Central memory CD4-positive, alpha-beta T cell (primary cell): ENCODE measurements around the gene GALNT10.
"Not testable (repeated sequence)": the region's sequence is repeated elsewhere in the genome, so short reads cannot be mapped to it uniquely, and the experiment has no call there.

ENCODE experiments used
- DNase-seq: peaks from one replicate; pipeline ENCODE4 v3.0.0; 2022
- total RNA-seq, 3 experiments: gene quantifications; one replicate each; lab custom pipeline; 2026; lab: John Stamatoyannopoulos, UW

The GALNT10 gene, protein sequence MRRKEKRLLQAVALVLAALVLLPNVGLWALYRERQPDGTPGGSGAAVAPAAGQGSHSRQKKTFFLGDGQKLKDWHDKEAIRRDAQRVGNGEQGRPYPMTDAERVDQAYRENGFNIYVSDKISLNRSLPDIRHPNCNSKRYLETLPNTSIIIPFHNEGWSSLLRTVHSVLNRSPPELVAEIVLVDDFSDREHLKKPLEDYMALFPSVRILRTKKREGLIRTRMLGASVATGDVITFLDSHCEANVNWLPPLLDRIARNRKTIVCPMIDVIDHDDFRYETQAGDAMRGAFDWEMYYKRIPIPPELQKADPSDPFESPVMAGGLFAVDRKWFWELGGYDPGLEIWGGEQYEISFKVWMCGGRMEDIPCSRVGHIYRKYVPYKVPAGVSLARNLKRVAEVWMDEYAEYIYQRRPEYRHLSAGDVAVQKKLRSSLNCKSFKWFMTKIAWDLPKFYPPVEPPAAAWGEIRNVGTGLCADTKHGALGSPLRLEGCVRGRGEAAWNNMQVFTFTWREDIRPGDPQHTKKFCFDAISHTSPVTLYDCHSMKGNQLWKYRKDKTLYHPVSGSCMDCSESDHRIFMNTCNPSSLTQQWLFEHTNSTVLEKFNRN
- 39.6 to 94.2 (median 59.6) reads per million in 3 experiments for total RNA-seq

GRCh38 chr5:154190595-154191304 lies at the start of gene GALNT10:
GALNT10 (plus strand) TSS chr5:154190733; CDS start chr5:154190867, 134 bp downstream.
- peak; percentile 74 for DNase-seq

DNA sequence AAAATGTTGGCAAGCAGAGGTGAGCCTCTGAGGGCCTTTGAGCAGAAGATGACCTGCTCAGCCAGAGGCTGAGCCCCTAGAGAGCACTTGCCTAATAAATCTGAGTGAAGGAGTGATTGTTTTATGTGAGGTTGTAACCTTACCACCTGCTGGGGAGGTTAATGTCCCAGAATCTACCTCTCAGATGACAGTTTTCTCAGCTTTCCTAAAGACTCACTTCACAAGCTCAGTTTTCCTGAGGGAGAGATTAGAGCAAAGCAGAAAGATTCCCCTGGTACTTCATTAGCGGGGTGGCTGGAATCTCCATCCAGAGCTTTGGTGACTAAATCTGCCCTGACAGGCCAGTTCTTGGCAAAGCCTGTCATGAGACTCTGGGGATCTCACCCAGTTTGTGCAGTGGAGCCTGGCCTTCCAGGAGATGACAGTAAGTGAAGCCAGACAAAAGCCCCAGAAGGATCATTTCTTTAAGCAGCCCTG lies 48.8 kb upstream of the GALNT10 start:
- no peak for DNase-seq

DNA sequence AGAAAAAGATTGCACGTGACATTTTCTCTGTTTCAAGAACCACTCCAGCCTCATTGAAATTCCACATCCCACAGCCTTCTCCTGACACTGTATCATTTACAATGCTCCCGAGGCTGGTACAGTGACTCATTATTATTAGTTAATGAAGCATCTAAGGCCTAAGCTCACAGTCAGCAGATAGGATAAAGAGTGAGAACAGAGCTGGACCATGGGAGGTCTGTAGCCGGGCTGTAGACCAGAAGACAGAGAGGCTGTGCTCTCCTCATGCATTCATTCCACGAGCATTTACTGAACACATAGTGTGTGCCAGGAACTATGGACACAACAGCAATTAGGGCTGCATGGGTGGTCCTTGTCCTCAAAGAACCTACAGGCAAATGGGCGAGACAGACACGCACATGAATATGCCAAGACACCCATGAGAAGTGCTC lies 47.3 kb upstream of the GALNT10 start:
- DNase-seq, result no peak

DNA sequence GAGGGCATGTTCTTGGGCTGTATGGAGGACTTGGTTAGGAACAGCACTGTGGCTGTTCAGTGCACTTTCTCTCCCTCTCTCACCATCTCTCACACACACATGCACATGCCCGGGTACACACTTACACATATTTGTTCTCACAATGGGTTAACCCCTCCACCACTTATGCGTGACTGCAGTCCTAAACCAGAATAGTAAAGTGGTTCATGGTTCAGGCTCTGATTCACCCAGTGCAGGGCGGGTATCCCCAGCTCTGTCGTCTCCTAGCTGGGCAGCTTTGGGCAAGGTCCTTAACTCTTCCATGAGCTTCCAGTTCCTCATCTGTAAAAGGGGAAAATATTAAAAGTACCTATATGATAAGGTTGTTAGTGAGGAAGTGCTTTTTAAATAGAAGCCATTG lies 45.3 kb upstream of the GALNT10 start:
- no peak for DNase-seq

DNA sequence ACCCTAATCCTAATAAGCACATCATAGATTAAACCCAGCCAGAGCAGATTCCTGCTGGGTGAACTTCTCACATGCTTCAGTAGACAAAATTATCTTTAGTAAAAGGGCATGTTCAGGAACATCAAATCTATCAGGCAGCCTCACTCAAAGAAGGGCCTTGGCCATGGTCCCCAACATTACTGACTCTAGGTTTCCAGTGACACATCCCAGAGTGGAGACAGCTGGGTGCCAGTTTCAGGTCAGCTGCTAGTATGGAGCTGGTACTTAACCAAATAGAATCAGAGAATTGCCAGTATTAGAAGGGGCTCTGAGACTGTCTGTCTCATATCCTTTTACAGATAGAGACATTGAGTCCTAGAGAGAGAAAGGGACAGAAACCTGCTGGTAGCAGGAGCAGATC lies 44.1 kb upstream of the GALNT10 start:
- DNase-seq, result no peak

DNA sequence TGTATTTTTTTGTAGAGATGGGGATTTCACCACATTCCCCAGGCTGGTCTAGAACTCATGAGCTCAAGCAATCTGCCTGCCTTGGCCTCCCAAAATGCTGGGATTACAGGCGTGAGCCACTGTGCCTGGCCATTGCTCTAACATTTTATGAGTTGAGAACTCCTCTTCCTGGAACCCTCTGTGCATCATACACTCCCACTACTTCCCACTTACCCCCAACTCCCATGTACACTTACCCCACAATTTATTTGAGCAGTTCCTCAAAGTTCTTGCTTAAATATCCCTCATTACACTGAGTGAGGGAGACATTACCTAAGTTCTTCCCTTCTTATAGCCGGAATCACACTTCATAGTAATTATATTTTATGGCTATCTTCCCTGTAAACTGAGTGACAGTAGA lies 42.9 kb upstream of the GALNT10 start:
- no peak for DNase-seq

DNA sequence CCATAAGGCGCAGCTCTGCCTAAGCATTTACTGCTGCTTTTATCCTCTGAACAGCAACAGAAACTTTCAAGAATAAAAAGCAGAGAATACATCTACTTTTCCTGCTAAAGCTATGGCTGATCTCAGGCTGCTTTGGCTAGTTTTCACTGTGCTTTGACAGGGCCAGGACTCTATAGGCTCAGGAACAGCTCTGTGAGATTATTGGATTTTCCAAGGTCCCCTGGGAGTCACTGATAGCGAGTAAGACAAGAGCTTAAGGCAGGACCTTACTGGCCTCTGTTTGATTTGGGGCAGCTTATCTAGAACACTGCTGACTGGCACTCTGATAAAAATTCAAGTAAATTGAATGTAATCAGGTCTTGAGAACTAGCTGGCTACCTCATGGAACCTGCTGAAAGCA lies 40.1 kb upstream of the GALNT10 start:
- DNase-seq, result not testable (repeated sequence)

DNA sequence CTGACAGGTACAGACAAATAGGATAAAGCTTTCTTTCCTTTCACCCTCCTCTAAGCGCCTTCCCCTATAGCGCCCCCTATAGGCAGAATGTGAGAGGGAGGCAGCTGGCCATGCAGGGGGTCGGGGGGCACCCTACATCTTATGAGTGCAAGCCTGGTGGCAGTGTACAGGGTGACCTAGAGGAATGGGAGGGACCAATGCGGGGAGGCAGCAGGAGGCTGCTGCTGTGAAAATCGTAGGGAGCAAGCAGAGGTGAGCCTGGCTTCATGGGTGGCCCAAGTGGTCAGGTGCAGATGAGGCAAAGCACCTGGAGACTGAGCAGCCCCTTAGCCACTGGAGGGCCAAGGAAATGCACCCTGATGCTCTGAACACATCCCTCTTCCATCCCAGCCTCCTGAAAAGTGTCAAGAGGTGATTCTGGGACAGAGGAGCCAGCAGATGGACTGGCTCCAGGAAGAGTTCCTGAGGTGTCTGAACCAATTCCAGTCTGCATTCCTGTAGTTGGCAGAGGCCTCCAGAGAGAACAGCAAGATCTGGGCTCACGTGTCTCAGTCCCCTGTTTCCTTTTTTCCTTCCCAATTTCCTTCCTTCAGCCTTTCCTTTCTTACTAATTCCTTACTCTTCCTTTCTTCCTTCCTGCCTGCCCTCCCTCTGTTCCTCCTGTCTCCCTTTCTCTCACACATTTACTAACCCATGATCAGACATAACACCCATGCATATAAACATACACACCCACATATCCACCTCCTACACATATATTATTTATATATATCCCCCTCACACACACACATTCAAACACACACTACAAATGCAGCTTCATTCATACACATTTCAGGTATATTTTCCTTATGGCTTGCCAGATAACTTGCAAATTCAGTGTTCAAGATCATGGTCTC lies 32.8 kb upstream of the GALNT10 start:
- DNase-seq, result no peak

GRCh38 chr5:154158379-154158737 lies 32.2 kb upstream of the GALNT10 start:
- DNase-seq, result no peak

- no peak for DNase-seq
Observed at GRCh38 chr5:154159343-154159742, 31.2 kb upstream of the GALNT10 start.

GRCh38 chr5:154162539-154163151 lies 27.9 kb upstream of the GALNT10 start:
- DNase-seq, result no peak

DNA sequence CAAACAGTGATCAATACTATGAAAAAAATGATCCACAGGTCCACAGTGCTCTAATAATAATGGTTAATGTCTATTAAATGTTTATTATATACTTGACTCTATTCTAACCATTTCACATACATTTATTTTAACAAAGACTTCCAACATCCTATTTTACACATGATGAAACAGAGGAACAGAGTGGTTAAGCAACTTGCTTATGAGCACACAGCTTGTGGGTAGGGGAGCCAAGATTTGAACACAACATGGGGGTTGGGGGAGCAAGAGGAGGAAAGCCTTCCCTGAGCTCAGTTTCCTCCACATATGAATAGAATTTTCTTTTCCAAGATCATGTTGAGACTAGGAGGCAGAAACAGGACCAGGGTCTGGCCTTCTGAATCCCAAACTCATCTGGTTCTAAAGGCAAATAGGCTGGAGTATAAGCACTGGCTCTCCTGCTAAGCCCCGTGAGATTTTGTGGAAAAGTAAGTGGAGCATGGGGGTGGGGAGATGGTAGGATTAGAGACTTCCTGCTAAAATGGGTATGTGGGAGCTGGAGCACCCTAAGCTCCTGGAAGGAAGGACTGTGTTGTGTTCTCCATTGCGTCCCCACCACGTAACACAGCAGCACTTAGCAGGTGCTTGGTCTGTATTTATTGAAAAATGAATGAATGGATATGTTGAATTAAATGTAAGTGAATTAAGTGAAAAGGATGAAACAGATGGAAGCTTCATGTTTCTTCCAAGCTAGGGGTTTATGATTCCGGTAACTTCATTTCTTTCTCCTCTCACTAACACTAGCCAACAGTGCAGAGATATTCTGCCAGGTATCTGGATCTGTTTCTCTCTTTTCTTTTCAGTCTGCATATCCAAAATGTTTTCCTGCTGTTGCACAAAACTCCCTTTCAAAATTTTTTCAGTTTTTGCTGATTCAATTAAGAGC lies 26.9 kb upstream of the GALNT10 start:
- DNase-seq, result no peak

- DNase-seq, result no peak
Observed at GRCh38 chr5:154164249-154164581, 26.3 kb upstream of the GALNT10 start.

- no peak for DNase-seq
Observed at GRCh38 chr5:154165886-154166285, 24.6 kb upstream of the GALNT10 start.

- no peak for DNase-seq
Observed at GRCh38 chr5:154166901-154167791, 23.4 kb upstream of the GALNT10 start.

DNA sequence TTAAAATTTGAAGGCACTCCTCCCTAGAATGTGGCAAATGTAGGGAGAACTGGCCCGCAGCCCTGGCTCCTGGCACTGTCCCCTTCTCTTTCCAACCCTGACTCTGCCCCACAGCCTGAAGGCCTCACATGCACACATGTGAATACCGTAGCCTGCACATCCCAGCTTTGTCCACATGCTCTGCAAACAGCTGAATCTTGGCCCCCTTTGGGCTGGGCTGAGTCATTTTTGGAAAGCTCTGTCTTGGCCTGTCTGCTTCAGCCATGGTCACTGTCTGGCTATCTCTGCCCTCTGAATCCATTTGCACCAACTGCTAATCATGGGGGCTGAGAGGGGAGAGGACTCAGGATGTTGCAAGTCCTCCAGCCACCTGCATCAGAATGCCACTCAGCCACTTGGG lies 22.1 kb upstream of the GALNT10 start:
- no peak for DNase-seq

- no peak for DNase-seq
Observed at GRCh38 chr5:154172785-154173184, 17.7 kb upstream of the GALNT10 start.

DNA sequence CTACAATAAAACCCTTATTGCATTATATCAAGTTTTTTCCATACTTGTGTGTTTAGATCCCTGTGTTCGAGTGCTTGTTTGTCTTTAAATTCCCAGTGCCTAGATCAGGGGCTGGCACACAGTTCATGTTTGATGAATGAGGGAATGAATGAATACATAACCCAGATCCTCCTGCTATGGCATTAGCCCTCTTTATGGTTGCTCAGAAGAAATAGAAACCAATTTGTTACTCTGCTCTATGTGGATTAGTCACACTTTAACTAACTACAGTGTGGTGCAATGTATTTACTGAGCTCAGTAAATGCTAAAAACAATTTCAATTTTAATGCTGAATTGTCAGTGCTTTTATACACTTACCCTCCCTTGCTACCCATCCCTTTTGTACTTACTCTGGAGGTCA lies 16.4 kb upstream of the GALNT10 start:
- DNase-seq, result no peak

DNA sequence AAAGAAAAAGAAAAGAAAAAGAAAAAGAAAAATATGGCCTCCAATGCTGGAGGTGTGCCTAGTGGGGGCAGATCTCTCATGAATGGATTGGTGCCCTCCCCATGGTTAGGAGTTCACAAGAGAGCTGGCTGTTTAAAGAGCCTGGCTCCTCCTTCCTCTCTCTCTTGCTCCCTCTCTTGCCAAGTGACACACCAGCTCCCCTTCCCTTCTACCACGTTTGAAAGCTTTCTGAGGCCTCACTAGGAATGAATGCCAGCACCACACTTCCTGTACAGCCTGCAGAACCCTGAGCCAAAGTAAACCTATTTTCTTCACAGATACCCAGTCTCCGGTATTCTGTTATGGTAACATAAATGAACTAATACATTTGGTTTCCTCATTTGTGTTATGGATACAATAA lies 14.4 kb upstream of the GALNT10 start:
- DNase-seq, result no peak

GRCh38 chr5:154178661-154179060 lies 11.9 kb upstream of the GALNT10 start:
- no peak for DNase-seq
